Natural killer cell (primary cell): Measurements from ENCODE around the gene GTF2A1. TPM values are rescaled to one million over a fixed set of nuclear protein-coding genes. Genes with fewer than 3 reads are reported as not detected.

Experiments used
- ATAC-seq, 3 donors: fragments of 150-1000 bp in 2 of 3; fragments of 200-7000 bp in 1 of 3; cut with Tn5 transposase; 1 replicate in 1 of 3; 2 replicates in 2 of 3; pipeline ENCODE4 v1.10.0; 2021; ENCODE audit warnings: mild to moderate bottlenecking in 2 of 3, moderate library complexity in 2 of 3
- DNase-seq, 2 donors: peaks; one replicate each; pipeline versions ENCODE4 v3.0.0 to v3.0.0-alpha.2; 2013 to 2021; ENCODE audit warnings: mixed read lengths in 1 of 2
- H3K27ac ChIP-seq: one replicate; pipeline ENCODE4 v1.5.1; 2013; ENCODE audit warnings: mild to moderate bottlenecking, low read length
- H3K27me3 ChIP-seq: one replicate; pipeline ENCODE4 v1.6.1; 2013; ENCODE audit warnings: low read length; ENCODE audit not compliant: control insufficient read depth, insufficient read depth
- H3K36me3 ChIP-seq: one replicate; pipeline ENCODE4 v1.6.1; 2013; ENCODE audit warnings: low read length; ENCODE audit not compliant: control insufficient read depth, insufficient read depth
- H3K4me1 ChIP-seq: one replicate; pipeline ENCODE4 v1.6.1; 2013; ENCODE audit warnings: low read length; ENCODE audit not compliant: control insufficient read depth, insufficient read depth
- H3K4me3 ChIP-seq: one replicate; pipeline ENCODE4 v1.5.1; 2013; ENCODE audit warnings: low read length
- H3K9me3 ChIP-seq: one replicate; pipeline ENCODE4 v1.6.1; 2013; ENCODE audit warnings: low read length; ENCODE audit not compliant: control insufficient read depth, insufficient read depth
- H3K27ac Mint-ChIP-seq, 2 donors: one replicate each; pipeline ENCODE4 v1.8.0; 2022; ENCODE audit warnings: mild to moderate bottlenecking in 2 of 2, mixed read lengths in 2 of 2, moderate library complexity in 1 of 2
- H3K27me3 Mint-ChIP-seq, 2 donors: one replicate each; pipeline ENCODE4 v1.8.0; 2022; ENCODE audit warnings: low read depth in 2 of 2, mixed read lengths in 2 of 2
- H3K36me3 Mint-ChIP-seq: one replicate; pipeline ENCODE4 v1.8.0; 2022; ENCODE audit warnings: mixed read lengths
- H3K4me1 Mint-ChIP-seq, 2 donors: one replicate each; pipeline ENCODE4 v1.8.0; 2022; ENCODE audit warnings: mixed read lengths in 2 of 2
- H3K4me3 Mint-ChIP-seq: one replicate; pipeline ENCODE4 v1.8.0; 2022; ENCODE audit warnings: mild to moderate bottlenecking, moderate library complexity, mixed read lengths
- H3K9me3 Mint-ChIP-seq, 2 donors: one replicate each; pipeline ENCODE4 v1.8.0; 2022; ENCODE audit warnings: mixed read lengths in 2 of 2
- CTCF ChIP-seq: fragments of 200-600 bp; IDR thresholded peaks from one replicate; pipeline ENCODE4 v1.8.0; 2022; ENCODE audit warnings: antibody characterized with exemption
- WGBS: methylation state at CpG from one replicate; pipeline ENCODE4 v1.1.7; 2013; ENCODE audit warnings: missing lambda C conversion rate; ENCODE audit not compliant: insufficient coverage; 5-methylcytosine and 5-hydroxymethylcytosine counted together
- intact Hi-C: fragments of 100-400 bp; cut with micrococcal nuclease; formaldehyde crosslinking; loops from one replicate; pipeline ENCODE4 v1.14.2; 2022
- total RNA-seq, 4 donors: library from RNA; stranded (reverse); fragments of 120-200 nt in 1 of 4; gene quantifications; one replicate each; pipeline versions ENCODE4 v1.2.3 to v1.2.4, GENCODE V29; 2013 to 2022

GTF2A1 gene
- total RNA-seq, 3 donors from 2014 or later (not counting 1 experiment from before 2014, with no cell fraction given) = 24.5 to 32.7 (median 28.6) TPM

GRCh38 chr14:81170104-81170828, 50.5 kb downstream of the GTF2A1 start:
- H3K27ac Mint-ChIP-seq = peak overlapping the region; percentile 91 to 96
- DNase-seq (peak; percentile 85 to 92), ATAC-seq (peak; percentile 97 to 99 (median 97))
- Histone ChIP-seq H3K36me3 (no peaks in the 10 kb centered on the region), H3K4me1 (peaks cover 8% of the 10 kb centered on the region), H3K9me3 (no peaks in the 10 kb centered on the region), H3K27ac (peak overlapping the region; percentile 76), H3K27me3 (no peaks in the 10 kb centered on the region), H3K4me3 (peak overlapping the region; percentile 54)
- no peaks in the 10 kb centered on the region for H3K36me3 Mint-ChIP-seq
- H3K4me1 Mint-ChIP-seq = peaks cover 18 to 24% of the 10 kb centered on the region in 2 donors
- intact Hi-C loops = loop anchor here (1.0 to 2.0 kb wide), 4 partner anchors 49 to 363 kb away; partner anchors contain the start of genes SEL1L and TSHR
- H3K9me3 Mint-ChIP-seq = no peaks in the 10 kb centered on the region
- under 1% methylated on average over 28 of the region's 28 CpGs for WGBS
- H3K4me3 Mint-ChIP-seq = peak overlapping the region; percentile 91
- TF ChIP-seq CTCF = peak; percentile 83
- H3K27me3 Mint-ChIP-seq = no peaks in the 10 kb centered on the region

- Histone ChIP-seq H3K4me3 (peak overlapping the region; percentile 54), H3K36me3 (no peaks in the 10 kb centered on the region), H3K4me1 (peaks cover 8% of the 10 kb centered on the region), H3K27me3 (no peaks in the 10 kb centered on the region), H3K27ac (peak overlapping the region; percentile 76), H3K9me3 (no peaks in the 10 kb centered on the region)
- no peaks in the 10 kb centered on the region for H3K27me3 Mint-ChIP-seq
- peak overlapping the region; percentile 91 for H3K4me3 Mint-ChIP-seq
- 5% methylated on average over 10 of the region's 10 CpGs for WGBS
- TF ChIP-seq CTCF = no peak
- peak in 1 of 2 donors; percentile 44 for DNase-seq
- intact Hi-C loops = loop anchor here (1.0 to 2.0 kb wide), 4 partner anchors 50 to 363 kb away; partner anchors contain the start of genes SEL1L and TSHR
- H3K9me3 Mint-ChIP-seq = no peaks in the 10 kb centered on the region
- H3K27ac Mint-ChIP-seq = peak overlapping the region; percentile 91 to 96
- H3K4me1 Mint-ChIP-seq = peaks cover 18 to 24% of the 10 kb centered on the region in 2 donors
- ATAC-seq = peak; percentile 8
- no peaks in the 10 kb centered on the region for H3K36me3 Mint-ChIP-seq
Observed at GRCh38 chr14:81169711-81170103, 51.1 kb downstream of the GTF2A1 start.

- H3K4me1 ChIP-seq = peaks cover 8% of the 10 kb centered on the region
Observed at GRCh38 chr14:81169267-81169666, 51.5 kb downstream of the GTF2A1 start.

More at GRCh38 chr14:81169267-81169666, 51.5 kb downstream of the GTF2A1 start:
- no peaks in the 10 kb centered on the region for H3K27me3 ChIP-seq
- no peaks in the 10 kb centered on the region for H3K9me3 ChIP-seq
- ATAC-seq (no peak), DNase-seq (no peak)
- peak overlapping the region; percentile 76 for H3K27ac ChIP-seq
- no peaks in the 10 kb centered on the region for H3K9me3 Mint-ChIP-seq
- H3K4me3 ChIP-seq = no peak overlapping the region
- no peak for TF ChIP-seq CTCF
- no peaks in the 10 kb centered on the region for H3K36me3 Mint-ChIP-seq
- no peaks in the 10 kb centered on the region for H3K27me3 Mint-ChIP-seq
- H3K4me1 Mint-ChIP-seq = peaks cover 18 to 24% of the 10 kb centered on the region in 2 donors
- peak overlapping the region; percentile 91 for H3K4me3 Mint-ChIP-seq
- H3K36me3 ChIP-seq = no peaks in the 10 kb centered on the region
- WGBS = 56% methylated on average over 4 of the region's 4 CpGs
- peak overlapping the region; percentile 91 to 96 for H3K27ac Mint-ChIP-seq
- intact Hi-C loops = no loop called here
